Measurements from ENCODE around the gene FCN1. TPM values are rescaled to one million over a fixed set of nuclear protein-coding genes. Genes with fewer than 3 reads are reported as not detected.
"Not testable (repeated sequence)": the region's sequence is repeated elsewhere in the genome, so short reads cannot be mapped to it uniquely, and the experiment has no call there.

The FCN1 gene
- polyA plus RNA-seq, 3 donors = 2,884 to 7,680 (median 6,268) TPM

GRCh38 chr9:134957945-134958227 is 40.2 kb upstream of the FCN1 start:
- intact Hi-C loops (cut with micrococcal nuclease) = no loop called here
- H3K36me3 Mint-ChIP-seq = peaks cover 0 to 6% of the 10 kb centered on the region in 2 donors
- H3K4me1 Mint-ChIP-seq = peaks cover 12% of the 10 kb centered on the region

GRCh38 chr9:134957165-134957944 is 39.6 kb upstream of the FCN1 start:
- intact Hi-C loops (cut with micrococcal nuclease) = no loop called here
- 94% methylated on average over 9 of the region's 9 CpGs for WGBS (ENCODE audit: insufficient coverage)
- peaks cover 0 to 2% of the 10 kb centered on the region in 2 donors for H3K36me3 Mint-ChIP-seq

More at GRCh38 chr9:134957945-134958227, 40.2 kb upstream of the FCN1 start:
- Histone ChIP-seq H3K4me2 (replicated peaks; ENCODE audit: extremely low read depth, low read length, poor library complexity, severe bottlenecking) (no peak overlapping the region), H3K4me1 (ENCODE audit: control insufficient read depth in 1 of 2, insufficient read depth in 2 of 2, low read length in 2 of 2) (peaks cover 0 to 14% of the 10 kb centered on the region in 2 donors), H3K4me3 (replicated peaks in 1 of 3; ENCODE audit: low read depth in 2 of 3, low read length in 3 of 3) (no peak overlapping the region), H3K79me2 (ENCODE audit: insufficient read depth, low read length) (no peaks in the 10 kb centered on the region), H4K20me1 (ENCODE audit: insufficient read depth, low read length) (no peaks in the 10 kb centered on the region), H2AFZ (ENCODE audit: insufficient read depth, low read depth, low read length, poor library complexity, severe bottlenecking) (no peak overlapping the region), H3K36me3 (replicated peaks in 1 of 2; ENCODE audit: control insufficient read depth in 1 of 2, insufficient read depth in 2 of 2, low read length in 2 of 2) (no peaks in the 10 kb centered on the region), H3K9me3 (replicated peaks in 1 of 2; ENCODE audit: control insufficient read depth in 1 of 2, insufficient read depth in 1 of 2, low read length in 2 of 2) (peaks cover 8 to 12% of the 10 kb centered on the region in 2 donors), H3K27me3 (ENCODE audit: control insufficient read depth in 2 of 2, insufficient read depth in 2 of 2, low read length in 2 of 2) (peaks cover 0 to 6% of the 10 kb centered on the region in 2 donors), H3K9ac (ENCODE audit: insufficient read depth, low read length, poor library complexity, severe bottlenecking) (no peak overlapping the region), H3K27ac (ENCODE audit: low read depth in 1 of 2, low read length in 2 of 2) (no peak overlapping the region)
- Mint-ChIP-seq H3K9me3 (peaks cover 0 to 7% (median 1%) of the 10 kb centered on the region in 7 donors), H3K4me3 (no peak overlapping the region), H3K27me3 (ENCODE audit: low read depth in 3 of 3) (peaks cover 18 to 21% (median 21%) of the 10 kb centered on the region in 3 donors), H3K27ac (no peak overlapping the region)
- 90% methylated on average over 2 of the region's 2 CpGs for WGBS (ENCODE audit: insufficient coverage)
- TF ChIP-seq CTCF (IDR thresholded peaks at IDR 0.05) = no peak
- DNase-seq = no peak

GRCh38 chr9:134956387-134956786 is 38.7 kb upstream of the FCN1 start:
- H3K4me3 Mint-ChIP-seq; H2AFZ ChIP-seq (ENCODE audit: insufficient read depth, low read depth, low read length, poor library complexity, severe bottlenecking); H3K27ac Mint-ChIP-seq; H3K4me2 ChIP-seq (replicated peaks; ENCODE audit: extremely low read depth, low read length, poor library complexity, severe bottlenecking); H3K9ac ChIP-seq (ENCODE audit: insufficient read depth, low read length, poor library complexity, severe bottlenecking); H3K36me3 ChIP-seq (replicated peaks in 1 of 2; ENCODE audit: control insufficient read depth in 1 of 2, insufficient read depth in 2 of 2, low read length in 2 of 2); H3K79me2 ChIP-seq (ENCODE audit: insufficient read depth, low read length); H3K4me1 ChIP-seq (ENCODE audit: control insufficient read depth in 1 of 2, insufficient read depth in 2 of 2, low read length in 2 of 2); H3K4me3 ChIP-seq (replicated peaks in 1 of 3; ENCODE audit: low read depth in 2 of 3, low read length in 3 of 3); H4K20me1 ChIP-seq (ENCODE audit: insufficient read depth, low read length); H3K9me3 Mint-ChIP-seq; H3K36me3 Mint-ChIP-seq; H3K27ac ChIP-seq (ENCODE audit: low read depth in 1 of 2, low read length in 2 of 2); DNase-seq; H3K4me1 Mint-ChIP-seq; intact Hi-C loops (cut with micrococcal nuclease): not testable (repeated sequence)
- H3K27me3 Mint-ChIP-seq (ENCODE audit: low read depth in 3 of 3) = peaks cover 12 to 22% (median 17%) of the 10 kb centered on the region in 3 donors
- peaks cover 12% of the 10 kb centered on the region in 2 donors for H3K9me3 ChIP-seq (replicated peaks in 1 of 2; ENCODE audit: control insufficient read depth in 1 of 2, insufficient read depth in 1 of 2, low read length in 2 of 2)
- WGBS (ENCODE audit: insufficient coverage) = 96% methylated on average over 6 of the region's 6 CpGs
- H3K27me3 ChIP-seq (ENCODE audit: control insufficient read depth in 2 of 2, insufficient read depth in 2 of 2, low read length in 2 of 2) = peaks cover 0 to 11% of the 10 kb centered on the region in 2 donors

More at GRCh38 chr9:134957165-134957944, 39.6 kb upstream of the FCN1 start:
- peaks cover 0 to 6% of the 10 kb centered on the region in 2 donors for H3K27me3 ChIP-seq (ENCODE audit: control insufficient read depth in 2 of 2, insufficient read depth in 2 of 2, low read length in 2 of 2)
- Mint-ChIP-seq H3K27me3 (ENCODE audit: low read depth in 3 of 3) (peaks cover 13 to 17% (median 17%) of the 10 kb centered on the region in 3 donors), H3K4me3 (no peak overlapping the region), H3K9me3 (peaks cover 0 to 7% (median 1%) of the 10 kb centered on the region in 7 donors), H3K27ac (no peak overlapping the region), H3K4me1 (peaks cover 7% of the 10 kb centered on the region)
- H2AFZ ChIP-seq (ENCODE audit: insufficient read depth, low read depth, low read length, poor library complexity, severe bottlenecking) = no peak overlapping the region
- peaks cover 8 to 12% of the 10 kb centered on the region in 2 donors for H3K9me3 ChIP-seq (replicated peaks in 1 of 2; ENCODE audit: control insufficient read depth in 1 of 2, insufficient read depth in 1 of 2, low read length in 2 of 2)
- no peak overlapping the region for H3K4me3 ChIP-seq (replicated peaks in 1 of 3; ENCODE audit: low read depth in 2 of 3, low read length in 3 of 3)
- H3K79me2 ChIP-seq (ENCODE audit: insufficient read depth, low read length) = no peaks in the 10 kb centered on the region
- no peak for DNase-seq
- no peak overlapping the region for H3K4me2 ChIP-seq (replicated peaks; ENCODE audit: extremely low read depth, low read length, poor library complexity, severe bottlenecking)
- H3K36me3 ChIP-seq (replicated peaks in 1 of 2; ENCODE audit: control insufficient read depth in 1 of 2, insufficient read depth in 2 of 2, low read length in 2 of 2) = no peaks in the 10 kb centered on the region
- no peak overlapping the region for H3K27ac ChIP-seq (ENCODE audit: low read depth in 1 of 2, low read length in 2 of 2)
- no peaks in the 10 kb centered on the region for H4K20me1 ChIP-seq (ENCODE audit: insufficient read depth, low read length)
- H3K4me1 ChIP-seq (ENCODE audit: control insufficient read depth in 1 of 2, insufficient read depth in 2 of 2, low read length in 2 of 2) = peaks cover 0 to 8% of the 10 kb centered on the region in 2 donors
- H3K9ac ChIP-seq (ENCODE audit: insufficient read depth, low read length, poor library complexity, severe bottlenecking) = no peak overlapping the region
- no peak for TF ChIP-seq CTCF (IDR thresholded peaks at IDR 0.05)

Measured in CD14-positive monocyte (primary cell).